Endothelial cell of umbilical vein (primary cell): Measurements from ENCODE around the gene COPS3. TPM values are rescaled to one million over a fixed set of nuclear protein-coding genes. Genes with fewer than 3 reads are reported as not detected.

Experiments used
- BruUV-seq: library from RNA; stranded (reverse); fragments of 400-500 nt; replicated peaks from 2 replicates; lab custom pipeline; 2021; lab: Mats Ljungman, UMichigan
- CTCF ChIA-PET: fragments of 300-600, 350-600 bp; sonication (Branson Sonifier 250); formaldehyde crosslinking; loops from one replicate; lab custom pipeline; 2021; ENCODE audit warnings: antibody characterized with exemption, inconsistent platforms; lab: Charles Lee
- POLR2A ChIA-PET: fragments of 300-600, 350-600 bp; sonication (Branson Sonifier 250); formaldehyde crosslinking; loops from one replicate; lab custom pipeline; 2021; ENCODE audit warnings: antibody characterized with exemption, inconsistent platforms; lab: Charles Lee
- DNase-seq: peaks from one replicate; pipeline ENCODE4 v3.0.0-alpha.2; 2011; ENCODE audit warnings: low read depth, low spot score
- FAIRE-seq: peaks from 2 replicates; lab custom pipeline; 2011; peaks lifted over from hg19 to GRCh38; lab: Jason Lieb, UNC
- H2AFZ ChIP-seq: 2 replicates; pipeline ENCODE4 v1.6.0; 2012; ENCODE audit warnings: low read depth, low read length, control low read depth, inconsistent platforms
- H3K27ac ChIP-seq: 2 replicates; pipeline ENCODE4 v1.5.1; 2011; ENCODE audit warnings: low read depth, mild to moderate bottlenecking, control low read depth, low read length, moderate library complexity; ENCODE audit not compliant: insufficient read depth
- H3K27me3 ChIP-seq, 2 experiments: 2 replicates each; pipeline versions ENCODE4 v1.6.0 to v1.6.1; 2011; ENCODE audit warnings: low read length in 2 of 2, mixed read lengths in 1 of 2; ENCODE audit not compliant: control insufficient read depth in 2 of 2, insufficient read depth in 2 of 2
- H3K36me3 ChIP-seq, 2 experiments: 2 replicates in 1 of 2; 3 replicates in 1 of 2; pipeline ENCODE4 v1.5.1; 2011; ENCODE audit warnings: low read length in 2 of 2, mild to moderate bottlenecking in 1 of 2, moderate library complexity in 1 of 2; ENCODE audit not compliant: control insufficient read depth in 2 of 2, insufficient read depth in 2 of 2; ENCODE audit errors: extremely low read depth in 1 of 2
- H3K4me1 ChIP-seq: 3 replicates; pipeline ENCODE4 v1.5.1; 2011; ENCODE audit warnings: mild to moderate bottlenecking, low read length; ENCODE audit not compliant: control insufficient read depth, insufficient read depth; ENCODE audit errors: extremely low read depth
- H3K4me2 ChIP-seq: 2 replicates; pipeline ENCODE4 v1.6.1; 2011; ENCODE audit warnings: low read length, control low read depth, mixed read lengths; ENCODE audit not compliant: insufficient read depth
- H3K4me3 ChIP-seq, 3 experiments: fragments of 200-600 bp in 1 of 3; sonication (generic), shearing (Covaris generic) in 1 of 3; replicated peaks in 1 of 3; 2 replicates each; pipeline ENCODE4 v1.5.1; 2011 to 2016; ENCODE audit warnings: control low read depth in 3 of 3, low read length in 3 of 3, mild to moderate bottlenecking in 2 of 3, inconsistent platforms in 1 of 3, low read depth in 1 of 3, moderate library complexity in 1 of 3; ENCODE audit not compliant: insufficient read depth in 1 of 3
- H3K79me2 ChIP-seq: 2 replicates; pipeline ENCODE4 v1.6.0; 2012; ENCODE audit warnings: low read length, inconsistent platforms; ENCODE audit not compliant: control insufficient read depth, insufficient read depth
- H3K9ac ChIP-seq: replicated peaks from 2 replicates; pipeline ENCODE3; 2011; ENCODE audit warnings: low read length, control low read depth; ENCODE audit not compliant: insufficient read depth; ENCODE audit errors: extremely low read depth
- H3K9me1 ChIP-seq: replicated peaks from 3 replicates; pipeline ENCODE4 v1.6.0; 2011; ENCODE audit warnings: mild to moderate bottlenecking, low read length; ENCODE audit not compliant: control insufficient read depth, insufficient read depth; ENCODE audit errors: extremely low read depth
- H3K9me3 ChIP-seq: replicated peaks from 2 replicates; pipeline ENCODE4 v1.5.1; 2012; ENCODE audit warnings: low read length, inconsistent platforms; ENCODE audit not compliant: control insufficient read depth, insufficient read depth
- H4K20me1 ChIP-seq: replicated peaks from 2 replicates; pipeline ENCODE3; 2011; ENCODE audit warnings: mild to moderate bottlenecking, low read length; ENCODE audit not compliant: control insufficient read depth, insufficient read depth; ENCODE audit errors: extremely low read depth
- CTCF ChIP-seq, 2 donors: IDR thresholded peaks; 1 replicate in 1 of 2; 2 replicates in 1 of 2; pipeline ENCODE4 v1.5.1; 2011; ENCODE audit warnings: low read length in 2 of 2, mild to moderate bottlenecking in 2 of 2, moderate library complexity in 2 of 2, control low read depth in 1 of 2, inconsistent platforms in 1 of 2, low read depth in 1 of 2; ENCODE audit not compliant: insufficient read depth in 1 of 2; ENCODE audit errors: extremely low read depth in 1 of 2
- EZH2 ChIP-seq: IDR thresholded peaks from 2 replicates; pipeline ENCODE4 v1.6.1; 2012; ENCODE audit warnings: borderline replicate concordance, low read depth, mild to moderate bottlenecking, moderate library complexity, low read length, inconsistent platforms; ENCODE audit not compliant: severe bottlenecking
- FOS ChIP-seq: IDR thresholded peaks from 2 replicates; pipeline ENCODE4 v1.6.1; 2011; ENCODE audit warnings: mild to moderate bottlenecking, low read length, moderate library complexity, borderline replicate concordance; ENCODE audit not compliant: insufficient read depth
- GATA2 ChIP-seq: IDR thresholded peaks from 2 replicates; pipeline ENCODE4 v1.7.0; 2011; ENCODE audit warnings: low read depth, mild to moderate bottlenecking, moderate library complexity, mixed read lengths, low read length; ENCODE audit not compliant: insufficient read length, insufficient read depth
- JUN ChIP-seq: IDR thresholded peaks from 2 replicates; pipeline ENCODE4 v1.6.1; 2011; ENCODE audit warnings: borderline replicate concordance, low read depth; ENCODE audit not compliant: insufficient read length, insufficient read depth
- MAX ChIP-seq: IDR thresholded peaks from 2 replicates; pipeline ENCODE4 v1.6.1; 2011; ENCODE audit not compliant: insufficient read depth, insufficient read length
- MYC ChIP-seq: IDR thresholded peaks from one replicate; pipeline ENCODE4 v1.6.1; 2011; ENCODE audit warnings: mild to moderate bottlenecking, low read depth, low read length
- POLR2A ChIP-seq: IDR thresholded peaks from 2 replicates; pipeline ENCODE4 v1.6.1; 2012; ENCODE audit warnings: low read depth, mild to moderate bottlenecking, control low read depth, low read length
- POLR2AphosphoS5 ChIP-seq: IDR thresholded peaks from 2 replicates; pipeline ENCODE4 v1.6.1; 2012; ENCODE audit warnings: low read depth, mild to moderate bottlenecking, control low read depth, low read length, moderate library complexity; ENCODE audit not compliant: insufficient read depth
- dilution Hi-C: fragments of 300-500 bp; cut with MboI; formaldehyde crosslinking; loops from one replicate; pipeline ENCODE4 v1.15.0; 2019; ENCODE audit warnings: low sequenced_read_pairs; ENCODE audit not compliant: extremely low pct_ligation_motif_present
- intact Hi-C: fragments of 100-400 bp; cut with micrococcal nuclease; formaldehyde crosslinking; loops from one replicate; pipeline ENCODE4 v1.10.0; 2022
- polyA plus RNA-seq, 4 experiments: library from polyadenylated mRNA; depleted of rRNA in 3 of 4; stranded (reverse) in 3 of 4; unstranded in 1 of 4; fragments of >200 nt; gene quantifications; 2 replicates each; pipeline versions ENCODE4 v1.2.1 to v1.2.3, GENCODE V29; 2011 to 2012; ENCODE audit warnings: missing spikeins in 1 of 4
- total RNA-seq: library from RNA; stranded (reverse); gene quantifications from 2 replicates; pipeline ENCODE4 v1.2.3, GENCODE V29; 2021

Gene COPS3
- total and polyA plus RNA-seq, 2 donors (not counting 3 experiments of a cell fraction or from before 2014, with no cell fraction given): 54.8 to 80.9 TPM

GRCh38 chr17:17243163-17243562, 37.9 kb downstream of the COPS3 start:
- BruUV-seq: no TSS peak
- Histone ChIP-seq H3K4me1 (no peaks in the 10 kb centered on the region), H3K27me3 (no peaks in the 10 kb centered on the region), H3K27ac (no peak overlapping the region), H2AFZ (no peak overlapping the region), H3K9me1 (no peaks in the 10 kb centered on the region), H3K4me2 (no peak overlapping the region), H3K79me2 (no peaks in the 10 kb centered on the region), H3K36me3 (peaks cover 6 to 14% of the 10 kb centered on the region in 2 experiments), H3K4me3 (no peak overlapping the region), H3K9me3 (no peaks in the 10 kb centered on the region), H3K9ac (no peak overlapping the region), H4K20me1 (no peaks in the 10 kb centered on the region)
- DNase-seq (no peak), FAIRE-seq (no peak)
- TF ChIP-seq CTCF (IDR thresholded peaks at IDR 0.05; ENCODE audit: extremely low read depth in 1 of 2, insufficient read depth in 1 of 2, low read depth in 1 of 2, low read length in 2 of 2) (no peak), MAX (no peak), GATA2 (no peak), MYC (no peak), POLR2AphosphoS5 (no peak), JUN (no peak), FOS (no peak), EZH2 (no peak), POLR2A (no peak)
- POLR2A ChIA-PET: no interaction called here
- dilution Hi-C loops: no loop called here
- CTCF ChIA-PET: interaction anchor here (0.9 kb wide), 1 partner anchor 101 kb away, joined by 3 read pairs; no protein-coding TSS in a partner anchor
- intact Hi-C loops: no loop called here
